Loucy (cell line): ENCODE results near the gene INPP4A.

Experiments used
- H2AFZ ChIP-seq: fragments of 200-600 bp; sonication (generic); 2 replicates; pipeline ENCODE4 v1.6.0; 2016; ENCODE audit warnings: antibody characterized with exemption, mild to moderate bottlenecking, low read length, moderate library complexity
- H3F3A ChIP-seq: fragments of 200-600 bp; 2 replicates; pipeline ENCODE4 v1.6.0; 2016; ENCODE audit warnings: antibody characterized with exemption, low read depth, mild to moderate bottlenecking
- H3K27me3 ChIP-seq: fragments of 200-600 bp; sonication (generic); 2 replicates; pipeline ENCODE4 v1.6.1; 2014; ENCODE audit warnings: low read length, mild to moderate bottlenecking; ENCODE audit not compliant: insufficient read depth, poor library complexity, severe bottlenecking
- H3K36me3 ChIP-seq: fragments of 200-600 bp; sonication (generic); 2 replicates; pipeline ENCODE4 v1.6.1; 2016; ENCODE audit warnings: low read length; ENCODE audit not compliant: insufficient read depth
- H3K4me1 ChIP-seq: fragments of 200-600 bp; sonication (generic); 2 replicates; pipeline ENCODE4 v1.5.1; 2014; ENCODE audit warnings: low read length, mild to moderate bottlenecking; ENCODE audit not compliant: insufficient read depth, poor library complexity, severe bottlenecking
- H3K4me2 ChIP-seq: fragments of 200-600 bp; sonication (generic); 2 replicates; pipeline ENCODE4 v1.6.0; 2014; ENCODE audit warnings: antibody characterized with exemption, low read length, low read depth, mild to moderate bottlenecking; ENCODE audit not compliant: poor library complexity, severe bottlenecking
- H3K4me3 ChIP-seq: fragments of 200-600 bp; sonication (generic); 2 replicates; pipeline ENCODE4 v1.5.1; 2014; ENCODE audit warnings: low read length, mild to moderate bottlenecking, mixed read lengths; ENCODE audit not compliant: poor library complexity, severe bottlenecking
- H3K79me2 ChIP-seq: fragments of 200-600 bp; sonication (generic); 2 replicates; pipeline ENCODE4 v1.6.1; 2014; ENCODE audit warnings: low read length; ENCODE audit not compliant: insufficient read depth
- H3K9ac ChIP-seq: fragments of 200-600 bp; sonication (generic); 2 replicates; pipeline ENCODE4 v1.6.0; 2014; ENCODE audit warnings: mild to moderate bottlenecking, low read depth, low read length, moderate library complexity; ENCODE audit not compliant: poor library complexity, severe bottlenecking
- H3K9me2 ChIP-seq: fragments of 200-600 bp; sonication (generic); replicated peaks from 2 replicates; pipeline ENCODE4 v1.6.1; 2016; ENCODE audit warnings: low read depth, low read length, mixed read lengths
- H3K9me3 ChIP-seq: fragments of 200-600 bp; sonication (generic); 2 replicates; pipeline ENCODE4 v1.6.1; 2014; ENCODE audit warnings: mild to moderate bottlenecking, antibody characterized with exemption, low read length, low read depth; ENCODE audit not compliant: insufficient read depth
- H4K20me1 ChIP-seq: fragments of 200-600 bp; sonication (generic); 2 replicates; pipeline ENCODE4 v1.6.0; 2014; ENCODE audit warnings: antibody characterized with exemption, low read length, mild to moderate bottlenecking; ENCODE audit not compliant: insufficient read depth, poor library complexity, severe bottlenecking
- CTCF ChIP-seq: fragments of 200-600 bp; sonication (generic); conservative IDR thresholded peaks from 2 replicates; pipeline ENCODE4 v1.5.1; 2014; ENCODE audit warnings: mild to moderate bottlenecking, antibody characterized with exemption, low read length
- EZH2phosphoT487 ChIP-seq: fragments of 200-600 bp; IDR thresholded peaks from 2 replicates; pipeline ENCODE4 v1.6.1; 2018; ENCODE audit warnings: antibody characterized with exemption, mild to moderate bottlenecking, moderate library complexity, borderline replicate concordance

Gene INPP4A

GRCh38 chr2:98524168-98524567, 79.5 kb downstream of the INPP4A start:
- Histone ChIP-seq H3K4me3 (no peak overlapping the region), H3K27me3 (no peaks in the 10 kb centered on the region), H3K79me2 (no peaks in the 10 kb centered on the region), H3K36me3 (peaks cover 30% of the 10 kb centered on the region), H3K9me3 (peaks cover 11% of the 10 kb centered on the region), H3K9me2 (no peaks in the 10 kb centered on the region), H3K9ac (no peak overlapping the region), H2AFZ (no peak overlapping the region), H3F3A (no peaks in the 10 kb centered on the region), H4K20me1 (no peaks in the 10 kb centered on the region), H3K4me2 (no peak overlapping the region), H3K4me1 (no peaks in the 10 kb centered on the region)
- no peak for TF ChIP-seq EZH2phosphoT487
- TF ChIP-seq CTCF = no peak

DNA sequence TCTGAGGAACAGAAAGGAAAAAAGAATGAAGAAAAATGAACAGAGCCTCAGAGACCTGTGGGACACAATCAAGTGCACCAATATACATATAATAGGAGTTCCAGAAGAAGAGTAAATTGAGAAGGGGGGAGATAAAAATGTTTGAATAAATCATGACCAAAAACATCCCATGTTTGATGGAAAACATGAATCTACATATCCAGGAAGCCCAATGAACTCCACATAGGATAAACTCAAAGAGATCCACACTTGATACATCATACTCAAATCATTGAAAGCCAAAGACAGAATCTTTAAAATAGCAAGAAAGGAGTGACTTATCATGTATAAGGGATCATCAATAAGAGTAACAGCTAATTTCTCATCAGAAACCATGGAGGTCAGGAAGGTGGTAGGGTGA, 83.7 kb downstream of the INPP4A start:
- peaks cover 11% of the 10 kb centered on the region for H3K9me3 ChIP-seq
- no peak overlapping the region for H3K4me2 ChIP-seq
- no peak for TF ChIP-seq EZH2phosphoT487
- TF ChIP-seq CTCF = no peak
- H2AFZ ChIP-seq = no peak overlapping the region
- peaks cover 4% of the 10 kb centered on the region for H3K36me3 ChIP-seq
- no peaks in the 10 kb centered on the region for H3K79me2 ChIP-seq
- no peaks in the 10 kb centered on the region for H3K27me3 ChIP-seq
- no peaks in the 10 kb centered on the region for H3K9me2 ChIP-seq
- no peak overlapping the region for H3K9ac ChIP-seq
- no peaks in the 10 kb centered on the region for H3F3A ChIP-seq
- no peaks in the 10 kb centered on the region for H3K4me1 ChIP-seq
- no peak overlapping the region for H3K4me3 ChIP-seq
- no peaks in the 10 kb centered on the region for H4K20me1 ChIP-seq

- Histone ChIP-seq H3F3A (no peaks in the 10 kb centered on the region), H3K9ac (no peak overlapping the region), H3K9me2 (no peaks in the 10 kb centered on the region), H3K4me3 (no peak overlapping the region), H2AFZ (no peak overlapping the region), H4K20me1 (no peaks in the 10 kb centered on the region), H3K27me3 (no peaks in the 10 kb centered on the region), H3K36me3 (peaks cover 4% of the 10 kb centered on the region), H3K9me3 (peaks cover 11% of the 10 kb centered on the region), H3K4me2 (no peak overlapping the region), H3K4me1 (no peaks in the 10 kb centered on the region), H3K79me2 (no peaks in the 10 kb centered on the region)
- TF ChIP-seq CTCF (no peak), EZH2phosphoT487 (no peak)
Measured at GRCh38 chr2:98530114-98530513, 85.5 kb downstream of the INPP4A start.
